HL-60 (cell line): ENCODE results near the gene PLSCR4.

ENCODE experiments used
- DNase-seq, 2 experiments: peaks; one replicate each; pipeline ENCODE4 v3.0.0-alpha.2; 2010 to 2020; ENCODE audit warnings: low read depth in 1 of 2, low spot score in 1 of 2
- H3K27ac ChIP-seq: fragments of 250-450 bp; sonication (Bioruptor Pico); replicated peaks from 2 replicates; pipeline ENCODE4 v1.5.1; 2020; ENCODE audit warnings: mild to moderate bottlenecking, moderate library complexity
- H3K27me3 ChIP-seq: fragments of 250-450 bp; sonication (Bioruptor Pico); 2 replicates; pipeline ENCODE4 v1.5.1; 2021; ENCODE audit warnings: mild to moderate bottlenecking, moderate library complexity; ENCODE audit not compliant: insufficient read depth, poor library complexity, severe bottlenecking
- H3K4me3 ChIP-seq: replicated peaks from 2 replicates; pipeline ENCODE4 v1.5.1; 2011; ENCODE audit warnings: mild to moderate bottlenecking, control low read depth, low read length; ENCODE audit not compliant: insufficient read depth
- GABPA ChIP-seq: IDR thresholded peaks from 2 replicates; pipeline ENCODE4 v1.6.1; 2012; ENCODE audit warnings: low read depth
- POLR2AphosphoS5 ChIP-seq: IDR thresholded peaks from 2 replicates; pipeline ENCODE4 v1.6.1; 2012; ENCODE audit warnings: low read depth
- SPI1 ChIP-seq: IDR thresholded peaks from 2 replicates; pipeline ENCODE4 v1.6.1; 2012; ENCODE audit warnings: low read depth, mild to moderate bottlenecking, borderline replicate concordance
- TF ChIP-seq, protein P1 (sequence below): IDR thresholded peaks from one replicate; pipeline ENCODE4 v1.5.1; 2011; ENCODE audit warnings: low read length, control low read depth, inconsistent platforms; ENCODE audit not compliant: insufficient read depth
- TF ChIP-seq, protein P2 (sequence below): IDR thresholded peaks from 2 replicates; pipeline ENCODE4 v1.6.1; 2012; ENCODE audit warnings: low read depth; ENCODE audit not compliant: insufficient replicate concordance

Gene PLSCR4

DNA sequence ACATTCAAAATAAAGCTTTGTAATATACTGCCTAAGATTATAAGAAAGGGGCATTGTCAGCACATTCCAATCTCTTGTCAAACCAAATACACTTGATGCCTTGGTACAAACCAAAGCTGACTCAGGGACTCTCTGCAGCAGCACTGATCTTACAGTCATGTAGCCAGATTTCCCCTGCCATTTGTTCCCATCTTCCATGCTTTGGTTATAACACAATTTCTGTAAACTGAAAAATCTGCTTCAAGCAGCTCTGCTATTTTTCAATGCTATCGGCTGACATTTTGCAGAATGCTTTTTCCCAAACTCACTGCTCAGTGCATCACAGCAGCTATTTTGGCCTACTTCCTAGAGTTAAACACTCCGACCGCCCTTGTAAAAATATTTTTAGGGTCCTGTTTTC lies 108.1 kb downstream of the PLSCR4 start:
- TF ChIP-seq SPI1: no peak
- TF ChIP-seq, protein P1, sequence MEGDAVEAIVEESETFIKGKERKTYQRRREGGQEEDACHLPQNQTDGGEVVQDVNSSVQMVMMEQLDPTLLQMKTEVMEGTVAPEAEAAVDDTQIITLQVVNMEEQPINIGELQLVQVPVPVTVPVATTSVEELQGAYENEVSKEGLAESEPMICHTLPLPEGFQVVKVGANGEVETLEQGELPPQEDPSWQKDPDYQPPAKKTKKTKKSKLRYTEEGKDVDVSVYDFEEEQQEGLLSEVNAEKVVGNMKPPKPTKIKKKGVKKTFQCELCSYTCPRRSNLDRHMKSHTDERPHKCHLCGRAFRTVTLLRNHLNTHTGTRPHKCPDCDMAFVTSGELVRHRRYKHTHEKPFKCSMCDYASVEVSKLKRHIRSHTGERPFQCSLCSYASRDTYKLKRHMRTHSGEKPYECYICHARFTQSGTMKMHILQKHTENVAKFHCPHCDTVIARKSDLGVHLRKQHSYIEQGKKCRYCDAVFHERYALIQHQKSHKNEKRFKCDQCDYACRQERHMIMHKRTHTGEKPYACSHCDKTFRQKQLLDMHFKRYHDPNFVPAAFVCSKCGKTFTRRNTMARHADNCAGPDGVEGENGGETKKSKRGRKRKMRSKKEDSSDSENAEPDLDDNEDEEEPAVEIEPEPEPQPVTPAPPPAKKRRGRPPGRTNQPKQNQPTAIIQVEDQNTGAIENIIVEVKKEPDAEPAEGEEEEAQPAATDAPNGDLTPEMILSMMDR: no peak
- TF ChIP-seq, protein P2, sequence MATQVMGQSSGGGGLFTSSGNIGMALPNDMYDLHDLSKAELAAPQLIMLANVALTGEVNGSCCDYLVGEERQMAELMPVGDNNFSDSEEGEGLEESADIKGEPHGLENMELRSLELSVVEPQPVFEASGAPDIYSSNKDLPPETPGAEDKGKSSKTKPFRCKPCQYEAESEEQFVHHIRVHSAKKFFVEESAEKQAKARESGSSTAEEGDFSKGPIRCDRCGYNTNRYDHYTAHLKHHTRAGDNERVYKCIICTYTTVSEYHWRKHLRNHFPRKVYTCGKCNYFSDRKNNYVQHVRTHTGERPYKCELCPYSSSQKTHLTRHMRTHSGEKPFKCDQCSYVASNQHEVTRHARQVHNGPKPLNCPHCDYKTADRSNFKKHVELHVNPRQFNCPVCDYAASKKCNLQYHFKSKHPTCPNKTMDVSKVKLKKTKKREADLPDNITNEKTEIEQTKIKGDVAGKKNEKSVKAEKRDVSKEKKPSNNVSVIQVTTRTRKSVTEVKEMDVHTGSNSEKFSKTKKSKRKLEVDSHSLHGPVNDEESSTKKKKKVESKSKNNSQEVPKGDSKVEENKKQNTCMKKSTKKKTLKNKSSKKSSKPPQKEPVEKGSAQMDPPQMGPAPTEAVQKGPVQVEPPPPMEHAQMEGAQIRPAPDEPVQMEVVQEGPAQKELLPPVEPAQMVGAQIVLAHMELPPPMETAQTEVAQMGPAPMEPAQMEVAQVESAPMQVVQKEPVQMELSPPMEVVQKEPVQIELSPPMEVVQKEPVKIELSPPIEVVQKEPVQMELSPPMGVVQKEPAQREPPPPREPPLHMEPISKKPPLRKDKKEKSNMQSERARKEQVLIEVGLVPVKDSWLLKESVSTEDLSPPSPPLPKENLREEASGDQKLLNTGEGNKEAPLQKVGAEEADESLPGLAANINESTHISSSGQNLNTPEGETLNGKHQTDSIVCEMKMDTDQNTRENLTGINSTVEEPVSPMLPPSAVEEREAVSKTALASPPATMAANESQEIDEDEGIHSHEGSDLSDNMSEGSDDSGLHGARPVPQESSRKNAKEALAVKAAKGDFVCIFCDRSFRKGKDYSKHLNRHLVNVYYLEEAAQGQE: no peak
- TF ChIP-seq POLR2AphosphoS5: no peak
- no peak for TF ChIP-seq GABPA
- H3K27ac ChIP-seq: no peak overlapping the region
- H3K27me3 ChIP-seq: no peaks in the 10 kb centered on the region
- no peak overlapping the region for H3K4me3 ChIP-seq
- no peak for DNase-seq
